A549 (cell line): ENCODE measurements around the gene TRA2B.
"Not testable (repeated sequence)": the region's sequence is repeated elsewhere in the genome, so short reads cannot be mapped to it uniquely, and the experiment has no call there.

Experiments used
- FOSL2 ChIP-seq, 2 experiments: fragments of 450-650 bp in 1 of 2; fragments of >200 bp in 1 of 2; sonication (Bioruptor Twin) in 1 of 2; formaldehyde crosslinking; IDR thresholded peaks; 2 replicates each; pipeline versions ENCODE4 v1.5.0 to v1.6.1; 2016 to 2020; ENCODE audit warnings: mild to moderate bottlenecking in 1 of 2, moderate library complexity in 1 of 2
- MYC ChIP-seq: IDR thresholded peaks from 2 replicates; pipeline ENCODE4 v1.6.1; 2012; ENCODE audit warnings: mild to moderate bottlenecking, inconsistent platforms, low read length, improper control_type of control experiment, borderline replicate concordance
- POLR2A ChIP-seq: IDR thresholded peaks from 2 replicates; pipeline ENCODE4 v1.6.1; 2012; ENCODE audit warnings: mild to moderate bottlenecking, low read length
- RFX5 ChIP-seq: fragments of 450-650 bp; IDR thresholded peaks from 2 replicates; pipeline ENCODE4 v1.7.1; 2014; ENCODE audit warnings: antibody characterized with exemption, mild to moderate bottlenecking, moderate library complexity
- ZNF302 ChIP-seq: fragments of 250-450 bp; sonication (Bioruptor Pico); IDR thresholded peaks from 2 replicates; pipeline ENCODE4 v1.9.0; 2021; ENCODE audit warnings: inconsistent platforms, mild to moderate bottlenecking, moderate library complexity
- TF ChIP-seq, protein P1 (sequence below): fragments of >200 bp; sonication (Bioruptor Twin); formaldehyde crosslinking; IDR thresholded peaks from 3 replicates; pipeline ENCODE4 v1.5.1; 2016
- TF ChIP-seq, protein P2 (sequence below): fragments of >200 bp; sonication (Bioruptor Twin); formaldehyde crosslinking; IDR thresholded peaks from 3 replicates; pipeline ENCODE4 v1.6.1; 2016
- TF ChIP-seq, protein P3 (sequence below): IDR thresholded peaks from 2 replicates; pipeline ENCODE4 v1.6.1; 2012
- TF ChIP-seq, protein P4 (sequence below): fragments of 150-350 bp; IDR thresholded peaks from 2 replicates; pipeline ENCODE4 v1.6.1; 2014; ENCODE audit warnings: low read depth, mild to moderate bottlenecking, low read length

DNA sequence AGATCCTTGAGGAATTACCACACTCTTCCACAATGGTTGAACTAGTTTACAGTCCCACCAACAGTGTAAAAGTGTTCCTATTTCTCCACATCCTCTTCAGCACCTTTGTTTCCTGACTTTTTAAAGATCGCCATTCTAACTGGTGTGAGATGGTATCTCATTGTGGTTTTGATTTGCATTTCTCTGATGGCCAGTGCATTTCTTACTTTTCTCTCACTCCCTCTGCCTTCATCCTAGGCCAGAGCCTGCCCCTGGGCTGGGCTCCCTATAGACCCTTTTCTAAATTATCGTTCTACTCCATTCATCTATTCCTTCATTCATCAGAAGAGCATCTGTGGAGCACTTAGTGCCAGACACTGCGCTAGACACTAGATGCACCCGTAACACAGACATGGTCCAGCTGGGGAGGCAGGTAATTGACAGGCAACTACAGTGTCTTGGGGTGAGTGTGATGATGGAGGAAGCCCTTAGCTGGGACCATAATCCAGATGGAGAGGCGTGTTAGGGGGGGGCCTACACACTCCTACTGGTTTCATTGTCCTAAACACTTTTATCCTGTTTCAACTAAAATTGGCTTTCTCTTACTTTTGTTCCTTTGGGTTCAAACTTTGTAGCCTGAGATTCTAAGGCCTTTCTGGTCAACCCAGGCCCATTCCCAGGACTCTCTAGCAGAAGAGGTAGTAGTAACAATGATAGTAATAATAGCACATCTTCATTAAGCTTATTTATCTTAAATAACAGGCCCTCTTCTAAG lies 27.3 kb downstream of the TRA2B start:
- not testable (repeated sequence) for TF ChIP-seq POLR2A; ZNF302 (CRISPR knock-in tag); MYC; RFX5; FOSL2 (IDR thresholded peaks at IDR 0.05); FOSL2 (CRISPR knock-in tag; IDR thresholded peaks at IDR 0.05)
- TF ChIP-seq, protein P1, sequence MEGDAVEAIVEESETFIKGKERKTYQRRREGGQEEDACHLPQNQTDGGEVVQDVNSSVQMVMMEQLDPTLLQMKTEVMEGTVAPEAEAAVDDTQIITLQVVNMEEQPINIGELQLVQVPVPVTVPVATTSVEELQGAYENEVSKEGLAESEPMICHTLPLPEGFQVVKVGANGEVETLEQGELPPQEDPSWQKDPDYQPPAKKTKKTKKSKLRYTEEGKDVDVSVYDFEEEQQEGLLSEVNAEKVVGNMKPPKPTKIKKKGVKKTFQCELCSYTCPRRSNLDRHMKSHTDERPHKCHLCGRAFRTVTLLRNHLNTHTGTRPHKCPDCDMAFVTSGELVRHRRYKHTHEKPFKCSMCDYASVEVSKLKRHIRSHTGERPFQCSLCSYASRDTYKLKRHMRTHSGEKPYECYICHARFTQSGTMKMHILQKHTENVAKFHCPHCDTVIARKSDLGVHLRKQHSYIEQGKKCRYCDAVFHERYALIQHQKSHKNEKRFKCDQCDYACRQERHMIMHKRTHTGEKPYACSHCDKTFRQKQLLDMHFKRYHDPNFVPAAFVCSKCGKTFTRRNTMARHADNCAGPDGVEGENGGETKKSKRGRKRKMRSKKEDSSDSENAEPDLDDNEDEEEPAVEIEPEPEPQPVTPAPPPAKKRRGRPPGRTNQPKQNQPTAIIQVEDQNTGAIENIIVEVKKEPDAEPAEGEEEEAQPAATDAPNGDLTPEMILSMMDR: not testable (repeated sequence)
- TF ChIP-seq, protein P2, sequence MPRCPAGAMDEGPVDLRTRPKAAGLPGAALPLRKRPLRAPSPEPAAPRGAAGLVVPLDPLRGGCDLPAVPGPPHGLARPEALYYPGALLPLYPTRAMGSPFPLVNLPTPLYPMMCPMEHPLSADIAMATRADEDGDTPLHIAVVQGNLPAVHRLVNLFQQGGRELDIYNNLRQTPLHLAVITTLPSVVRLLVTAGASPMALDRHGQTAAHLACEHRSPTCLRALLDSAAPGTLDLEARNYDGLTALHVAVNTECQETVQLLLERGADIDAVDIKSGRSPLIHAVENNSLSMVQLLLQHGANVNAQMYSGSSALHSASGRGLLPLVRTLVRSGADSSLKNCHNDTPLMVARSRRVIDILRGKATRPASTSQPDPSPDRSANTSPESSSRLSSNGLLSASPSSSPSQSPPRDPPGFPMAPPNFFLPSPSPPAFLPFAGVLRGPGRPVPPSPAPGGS: not testable (repeated sequence)
- TF ChIP-seq, protein P3, sequence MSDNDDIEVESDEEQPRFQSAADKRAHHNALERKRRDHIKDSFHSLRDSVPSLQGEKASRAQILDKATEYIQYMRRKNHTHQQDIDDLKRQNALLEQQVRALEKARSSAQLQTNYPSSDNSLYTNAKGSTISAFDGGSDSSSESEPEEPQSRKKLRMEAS: not testable (repeated sequence)
- TF ChIP-seq, protein P4, sequence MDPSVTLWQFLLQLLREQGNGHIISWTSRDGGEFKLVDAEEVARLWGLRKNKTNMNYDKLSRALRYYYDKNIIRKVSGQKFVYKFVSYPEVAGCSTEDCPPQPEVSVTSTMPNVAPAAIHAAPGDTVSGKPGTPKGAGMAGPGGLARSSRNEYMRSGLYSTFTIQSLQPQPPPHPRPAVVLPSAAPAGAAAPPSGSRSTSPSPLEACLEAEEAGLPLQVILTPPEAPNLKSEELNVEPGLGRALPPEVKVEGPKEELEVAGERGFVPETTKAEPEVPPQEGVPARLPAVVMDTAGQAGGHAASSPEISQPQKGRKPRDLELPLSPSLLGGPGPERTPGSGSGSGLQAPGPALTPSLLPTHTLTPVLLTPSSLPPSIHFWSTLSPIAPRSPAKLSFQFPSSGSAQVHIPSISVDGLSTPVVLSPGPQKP: not testable (repeated sequence)
